CD4-positive, alpha-beta T cell treated with Interleukin-6 at 100 ng/mL for 8 hours (primary cell): ENCODE data around the gene DNAH7.
A peak's percentile ranks its signal among the peaks of the same experiment; 100 is the strongest.

Source experiments
- DNase-seq: peaks from one replicate; pipeline ENCODE4 v3.0.0-alpha.2; 2020; ENCODE audit warnings: mixed read lengths, low spot score

DNAH7 gene

GRCh38 chr2:196077821-196078220 lies 9.2 kb upstream of the DNAH7 start:
- no peak for DNase-seq

GRCh38 chr2:196076778-196077568 lies 8.3 kb upstream of the DNAH7 start:
- no peak for DNase-seq

- DNase-seq = no peak
Observed at GRCh38 chr2:196075196-196075595, 6.6 kb upstream of the DNAH7 start.

GRCh38 chr2:196074631-196075030 lies 6.0 kb upstream of the DNAH7 start:
- no peak for DNase-seq

GRCh38 chr2:196073521-196073920 lies 4.9 kb upstream of the DNAH7 start:
- DNase-seq = no peak

- no peak for DNase-seq
Observed at GRCh38 chr2:196067088-196067382, 1.6 kb downstream of the DNAH7 start.

GRCh38 chr2:196066291-196067087 lies 2.1 kb downstream of the DNAH7 start:
- DNase-seq = peak; percentile 34

- DNase-seq = no peak
Observed at GRCh38 chr2:196063773-196064172, 4.9 kb downstream of the DNAH7 start.

- no peak for DNase-seq
Observed at GRCh38 chr2:196059491-196059960, 9.1 kb downstream of the DNAH7 start.

GRCh38 chr2:196054631-196055030 lies 14.0 kb downstream of the DNAH7 start:
- DNase-seq = no peak

- no peak for DNase-seq
Observed at GRCh38 chr2:196046123-196046917, 22.3 kb downstream of the DNAH7 start.

- no peak for DNase-seq
Observed at GRCh38 chr2:196041786-196042185, 26.9 kb downstream of the DNAH7 start.

GRCh38 chr2:196040218-196040617 lies 28.4 kb downstream of the DNAH7 start:
- DNase-seq = no peak

- no peak for DNase-seq
Observed at GRCh38 chr2:196036442-196036841, 32.2 kb downstream of the DNAH7 start.

- DNase-seq = no peak
Observed at GRCh38 chr2:196018037-196018436, 50.6 kb downstream of the DNAH7 start.

- DNase-seq = no peak
Observed at GRCh38 chr2:196012314-196012713, 56.3 kb downstream of the DNAH7 start.

- DNase-seq = no peak
Observed at GRCh38 chr2:196000551-196000950, 68.1 kb downstream of the DNAH7 start.

GRCh38 chr2:195998070-195998469 lies 70.6 kb downstream of the DNAH7 start:
- DNase-seq = no peak

GRCh38 chr2:195995499-195995898 lies 73.1 kb downstream of the DNAH7 start:
- DNase-seq = no peak

GRCh38 chr2:195993623-195994022 lies 75.0 kb downstream of the DNAH7 start:
- DNase-seq = no peak

GRCh38 chr2:195985741-195986140 lies 82.9 kb downstream of the DNAH7 start:
- no peak for DNase-seq

- DNase-seq = no peak
Observed at GRCh38 chr2:195984923-195985726, 83.5 kb downstream of the DNAH7 start.
